CD4-positive, alpha-beta T cell treated with Interleukin-15 for 4 hours (primary cell): ENCODE results near the gene MED13.
"Not testable (repeated sequence)": the region's sequence is repeated elsewhere in the genome, so short reads cannot be mapped to it uniquely, and the experiment has no call there.

Experiments
- DNase-seq: peaks from one replicate; pipeline ENCODE4 v3.0.0-alpha.2; 2020; ENCODE audit warnings: low spot score

Gene MED13

GRCh38 chr17:62090021-62090824 is 25.1 kb upstream of the MED13 start:
- no peak for DNase-seq

GRCh38 chr17:62089334-62089733 is 24.3 kb upstream of the MED13 start:
- no peak for DNase-seq

- DNase-seq, result no peak
Observed at GRCh38 chr17:62086737-62087136, 21.7 kb upstream of the MED13 start.

GRCh38 chr17:62085511-62086408 is 20.7 kb upstream of the MED13 start:
- no peak for DNase-seq

GRCh38 chr17:62084585-62084984 is 19.5 kb upstream of the MED13 start:
- no peak for DNase-seq

- no peak for DNase-seq
Observed at GRCh38 chr17:62083651-62084050, 18.6 kb upstream of the MED13 start.

- DNase-seq, result no peak
Observed at GRCh38 chr17:62080647-62081046, 15.6 kb upstream of the MED13 start.

- DNase-seq, result no peak
Observed at GRCh38 chr17:62078009-62078408, 12.9 kb upstream of the MED13 start.

- no peak for DNase-seq
Observed at GRCh38 chr17:62076864-62077788, 12.0 kb upstream of the MED13 start.

- no peak for DNase-seq
Observed at GRCh38 chr17:62075308-62075815, 10.3 kb upstream of the MED13 start.

GRCh38 chr17:62073993-62074392 is 8.9 kb upstream of the MED13 start:
- DNase-seq, result no peak

- not testable (repeated sequence) for DNase-seq
Observed at GRCh38 chr17:62072855-62073254, 7.8 kb upstream of the MED13 start.

GRCh38 chr17:62070900-62071299 is 5.8 kb upstream of the MED13 start:
- no peak for DNase-seq

GRCh38 chr17:62067165-62068145 is 2.4 kb upstream of the MED13 start:
- no peak for DNase-seq

GRCh38 chr17:62065611-62066468 is 762 bp upstream of the MED13 start:
- DNase-seq, result peak; percentile 99

GRCh38 chr17:62064029-62064790 is 868 bp downstream of the MED13 start:
- peak; percentile 41 for DNase-seq

GRCh38 chr17:62062944-62063343 is 2.1 kb downstream of the MED13 start:
- no peak for DNase-seq

- no peak for DNase-seq
Observed at GRCh38 chr17:62062302-62062701, 2.8 kb downstream of the MED13 start.

GRCh38 chr17:62059414-62059813 is 5.7 kb downstream of the MED13 start:
- no peak for DNase-seq
